ENCODE results near the gene PHLPP1.
"Not testable (repeated sequence)": the region's sequence is repeated elsewhere in the genome, so short reads cannot be mapped to it uniquely, and the experiment has no call there.

Gene PHLPP1

DNA sequence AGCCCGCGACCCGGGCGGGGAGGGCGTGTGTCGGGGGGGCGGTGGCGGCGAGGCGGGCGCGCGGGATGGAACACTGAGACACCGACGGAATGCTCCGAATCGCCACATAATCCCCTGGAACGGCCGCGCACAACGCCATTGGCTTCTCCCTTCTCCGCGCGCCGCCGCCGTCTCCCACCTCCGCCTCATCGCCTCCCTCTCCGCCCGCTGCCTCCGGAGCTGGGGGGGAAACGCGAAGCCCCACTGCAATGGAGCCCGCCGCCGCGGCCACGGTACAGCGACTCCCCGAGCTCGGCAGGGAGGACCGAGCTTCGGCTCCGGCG, at the start of gene PHLPP1:
Gene PHLPP1, plus strand, starts transcription at position 106 of the 323 bp plus-strand sequence. Its CDS starts 143 bp downstream, at position 249.
- DNase-seq = no peak

DNA sequence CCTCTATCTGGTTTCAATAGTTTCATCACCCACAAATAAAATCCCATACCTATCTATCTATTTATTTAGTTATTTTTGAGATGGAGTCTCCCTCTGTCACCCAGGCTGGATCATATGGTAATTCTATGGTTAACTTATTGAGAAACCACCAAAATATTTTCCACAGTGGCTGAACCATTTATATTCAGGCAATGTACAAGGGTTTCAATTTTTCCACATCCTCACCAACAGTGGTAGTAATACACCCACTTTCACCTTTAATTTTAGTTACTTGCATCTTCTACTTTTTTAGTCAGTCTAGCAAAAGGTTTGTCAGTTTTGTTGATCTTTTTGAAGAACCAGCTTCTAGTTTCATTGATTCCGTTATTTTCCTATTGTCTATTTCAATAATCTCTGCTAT, 46.1 kb upstream of the PHLPP1 start:
- DNase-seq = no peak

DNA sequence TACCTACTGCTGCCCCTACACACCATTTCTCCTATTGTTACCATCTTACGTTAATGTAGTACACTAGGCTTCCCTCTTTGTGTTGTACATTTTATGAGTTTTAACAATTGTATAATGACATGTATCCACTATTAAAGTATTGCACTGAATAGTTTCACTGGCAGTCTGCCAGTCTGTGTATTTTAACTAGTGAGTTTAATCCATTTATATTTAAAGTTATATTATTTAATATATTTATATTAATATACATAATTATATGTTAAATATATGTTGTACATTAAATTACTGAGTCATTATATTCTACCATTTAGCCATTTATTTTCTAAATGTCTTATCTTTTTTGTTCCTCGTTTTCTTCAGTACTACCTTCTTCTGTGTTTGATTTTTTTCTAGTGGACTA, 44.8 kb upstream of the PHLPP1 start:
- DNase-seq = no peak

DNA sequence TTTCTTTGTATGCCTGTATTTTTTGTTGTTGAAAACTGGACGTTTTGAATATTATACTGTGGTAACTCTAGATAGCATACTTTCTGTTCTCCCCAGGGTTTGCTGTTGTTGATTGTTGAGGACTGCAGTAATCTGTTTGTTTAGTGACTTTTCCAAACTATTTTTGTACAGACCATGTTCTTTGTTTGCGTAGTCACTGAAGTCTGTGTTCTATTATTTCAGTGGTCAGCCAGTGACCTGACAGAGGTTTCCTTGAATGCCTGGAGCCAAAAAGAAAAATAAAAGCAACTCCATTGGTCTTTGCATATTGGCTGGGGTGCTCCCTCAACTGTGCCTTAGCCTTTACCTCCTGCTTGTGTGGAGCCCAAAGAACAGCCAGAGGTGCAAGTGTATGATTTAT, 42.7 kb upstream of the PHLPP1 start:
- DNase-seq = no peak

DNA sequence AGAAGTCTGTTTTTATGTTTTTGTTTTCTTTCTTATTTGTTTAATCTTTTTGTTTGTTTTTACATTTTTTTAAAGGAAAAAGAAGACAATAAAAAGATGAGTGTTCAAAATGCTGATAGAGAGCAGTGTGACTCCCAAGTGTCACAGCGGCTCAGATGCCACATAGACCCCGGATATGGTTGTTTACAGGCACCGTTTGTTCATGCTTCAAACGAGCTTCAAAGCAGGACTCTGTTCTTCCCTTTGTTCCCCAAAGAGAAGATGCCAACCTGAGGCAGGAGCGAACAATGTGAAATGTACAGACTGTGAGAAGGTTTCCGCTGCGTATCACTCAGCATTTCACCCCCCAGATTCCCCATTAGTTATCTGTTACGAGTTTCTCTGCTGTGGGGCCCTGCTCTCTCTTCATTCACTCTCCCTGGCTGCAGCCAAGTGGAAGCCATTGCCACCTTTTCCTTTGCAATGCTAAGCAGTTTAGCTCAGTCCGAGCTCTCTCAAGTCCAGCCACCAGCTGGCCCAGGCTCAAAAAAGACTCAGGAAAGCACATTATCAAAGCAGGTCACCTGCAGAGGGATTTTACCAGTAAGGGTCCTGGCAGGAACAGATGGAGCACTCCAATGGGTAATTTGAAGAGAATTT, 36.4 kb upstream of the PHLPP1 start:
- peak; percentile 73 for DNase-seq

DNA sequence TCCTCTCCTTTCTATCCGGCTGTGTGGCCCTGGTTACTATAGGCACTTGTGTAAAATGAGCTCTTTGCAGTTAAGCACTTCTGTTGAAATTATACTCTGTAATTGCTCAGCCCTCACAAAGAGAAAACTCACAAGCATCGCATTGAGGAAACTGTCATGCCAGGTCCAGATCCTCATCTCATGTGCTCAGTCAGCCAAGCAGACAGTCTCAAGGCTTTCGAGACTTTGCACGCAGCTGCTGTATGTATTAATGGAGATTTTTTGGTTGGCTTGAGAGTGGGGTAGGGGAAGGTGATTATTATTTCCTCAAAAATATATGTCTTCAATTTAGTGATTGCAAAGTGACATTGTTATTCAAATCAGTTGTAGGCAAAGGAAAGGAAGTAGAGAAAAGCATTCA, 33.0 kb upstream of the PHLPP1 start:
- DNase-seq = peak; percentile 83

DNA sequence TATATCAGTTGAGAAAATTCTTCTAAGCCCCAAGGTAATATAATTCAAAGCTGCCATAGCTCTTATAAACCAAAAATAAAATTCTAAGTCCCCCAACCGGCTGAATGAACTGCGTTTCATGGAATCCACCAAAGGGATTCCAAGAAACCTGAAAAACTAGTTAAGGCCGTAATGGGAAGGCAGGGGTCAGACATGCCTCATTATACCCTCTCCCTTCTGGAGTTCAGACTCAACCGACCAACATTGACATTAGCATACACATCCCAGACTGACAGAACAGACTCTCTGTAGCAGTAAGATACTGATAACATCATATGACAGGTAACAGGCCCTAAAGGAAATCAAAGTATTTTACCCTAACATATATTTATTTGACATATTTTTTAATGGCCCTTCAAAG, 31.4 kb upstream of the PHLPP1 start:
- no peak for DNase-seq

DNA sequence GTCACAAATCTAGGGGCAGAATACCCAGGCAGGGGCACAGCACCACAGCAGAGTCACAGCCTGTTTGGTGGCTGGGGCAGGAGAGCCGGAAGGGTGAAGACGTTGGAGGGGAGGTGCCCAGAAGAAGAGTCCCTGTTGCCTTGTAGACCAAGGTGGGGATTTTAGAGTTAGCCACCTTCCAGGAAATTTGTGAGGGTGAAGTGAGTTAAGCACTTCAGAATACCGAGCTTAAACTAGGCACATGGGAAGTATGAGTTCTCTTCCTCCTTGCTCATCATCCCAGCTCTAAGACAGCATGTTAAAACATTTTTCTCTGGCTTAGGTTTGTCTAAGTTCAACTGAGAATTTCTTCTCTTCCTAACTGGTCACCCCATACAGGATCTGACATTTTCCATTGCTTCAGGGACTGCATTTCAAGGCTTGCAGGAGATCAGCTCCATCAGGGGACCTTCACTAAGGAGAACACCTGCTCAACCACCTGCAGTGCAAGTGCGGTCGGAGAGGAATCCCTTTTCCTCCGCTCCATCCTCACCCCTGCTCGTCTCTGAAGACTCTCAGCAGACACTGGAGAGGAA, 26.5 kb upstream of the PHLPP1 start:
- DNase-seq = no peak

DNA sequence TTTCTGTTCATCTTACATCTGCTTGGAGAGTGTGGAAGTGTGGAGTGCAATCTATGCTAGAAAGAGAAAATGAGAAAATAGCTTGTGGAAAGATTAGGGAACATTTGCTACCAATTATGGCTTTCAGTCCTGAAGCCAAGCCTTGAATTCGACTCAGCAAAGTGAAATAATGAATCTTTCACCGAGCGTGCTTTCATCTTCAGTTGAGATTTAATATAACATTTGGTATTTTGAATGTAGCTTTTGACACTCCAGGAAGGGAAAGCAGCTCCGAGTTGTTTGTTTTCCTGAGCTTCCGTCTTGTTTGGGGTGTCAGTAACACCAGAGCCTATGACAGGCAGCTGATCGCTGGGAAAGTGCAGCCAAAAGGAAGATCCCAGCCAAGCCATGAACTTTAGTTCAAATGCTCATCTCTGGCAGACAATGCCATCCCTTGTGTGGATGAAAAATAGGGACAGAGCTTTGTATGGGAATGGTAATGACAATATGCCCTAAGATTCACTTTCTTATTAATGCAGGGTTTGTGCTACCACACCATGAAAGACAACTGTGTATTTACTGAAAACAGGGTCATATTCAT, 25.0 kb upstream of the PHLPP1 start:
- no peak for DNase-seq

DNA sequence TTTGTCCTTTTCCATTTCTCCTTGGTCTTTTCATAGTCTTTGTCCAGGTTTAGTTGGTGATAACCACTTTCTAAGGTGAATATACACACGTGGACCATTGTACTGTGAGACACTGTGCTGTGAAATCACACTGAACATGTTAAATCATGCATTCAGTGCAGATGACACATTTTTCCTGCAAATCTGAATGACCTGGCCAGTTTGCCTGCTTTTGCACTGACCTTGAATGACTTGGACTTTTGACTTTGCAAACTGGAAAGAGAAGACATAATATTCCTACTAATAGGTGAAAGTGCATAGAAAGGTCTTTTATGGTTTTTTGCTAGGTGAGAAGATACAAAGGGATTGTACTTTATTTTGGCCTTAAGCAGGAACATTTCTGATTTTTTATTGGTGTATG, 21.7 kb upstream of the PHLPP1 start:
- no peak for DNase-seq

DNA sequence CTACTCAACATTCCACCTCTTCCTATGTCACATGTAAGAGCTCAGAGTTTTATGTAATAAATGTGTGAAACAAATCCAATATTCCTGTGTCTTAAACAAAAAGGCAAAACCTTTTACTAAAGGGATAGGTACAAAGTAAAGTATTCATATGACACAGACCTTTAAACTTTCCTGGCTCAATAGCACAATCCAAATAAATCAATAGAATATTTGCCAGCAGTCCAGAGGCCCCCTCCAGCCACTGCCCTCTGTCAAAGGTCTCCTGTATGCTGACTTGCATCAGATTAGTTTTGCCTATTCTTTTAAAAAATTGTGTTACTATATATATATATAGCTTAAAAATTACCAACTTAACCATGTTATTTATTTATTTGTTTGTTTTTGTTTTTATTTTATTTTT, 17.7 kb upstream of the PHLPP1 start:
- DNase-seq = no peak

DNA sequence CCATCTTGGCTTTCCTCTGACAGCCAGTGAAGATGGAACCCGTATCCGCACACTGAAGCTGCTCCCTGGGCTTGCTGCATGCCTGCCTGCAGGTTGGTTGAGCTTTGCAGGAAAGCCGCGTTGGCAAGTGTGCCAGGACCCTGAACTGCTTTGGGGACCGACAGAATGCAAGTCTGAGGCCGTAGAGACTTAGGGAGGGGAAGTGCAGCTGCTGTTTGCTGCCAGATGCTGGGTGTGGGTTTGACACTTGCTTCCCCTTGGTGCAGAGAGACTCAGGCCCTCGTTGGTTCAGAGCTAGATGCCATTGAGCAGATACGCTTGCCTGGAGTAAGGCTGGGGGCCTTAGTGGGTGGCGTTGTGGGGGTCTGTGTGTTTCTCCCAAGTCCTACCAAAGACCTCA, 13.1 kb upstream of the PHLPP1 start:
- DNase-seq = no peak

DNA sequence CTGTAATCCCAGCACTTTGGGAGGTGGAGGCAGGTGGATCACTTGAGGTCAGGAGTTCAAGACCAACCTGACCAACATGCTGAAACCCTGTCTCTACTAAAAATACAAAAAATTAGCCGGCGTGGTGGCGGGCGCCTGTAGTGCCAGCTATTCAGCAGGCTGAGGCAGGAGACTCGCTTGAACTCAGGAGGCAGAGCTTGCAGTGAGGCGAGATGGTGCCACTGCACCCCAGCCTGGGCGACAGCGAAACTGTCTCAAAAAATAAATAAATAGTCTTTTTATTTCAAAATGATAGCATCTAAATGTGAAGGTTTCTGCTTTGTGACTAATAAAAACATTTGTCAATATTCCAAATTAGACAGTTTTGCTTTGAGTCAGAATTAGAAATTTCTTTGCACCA, 8.5 kb upstream of the PHLPP1 start:
- not testable (repeated sequence) for DNase-seq

DNA sequence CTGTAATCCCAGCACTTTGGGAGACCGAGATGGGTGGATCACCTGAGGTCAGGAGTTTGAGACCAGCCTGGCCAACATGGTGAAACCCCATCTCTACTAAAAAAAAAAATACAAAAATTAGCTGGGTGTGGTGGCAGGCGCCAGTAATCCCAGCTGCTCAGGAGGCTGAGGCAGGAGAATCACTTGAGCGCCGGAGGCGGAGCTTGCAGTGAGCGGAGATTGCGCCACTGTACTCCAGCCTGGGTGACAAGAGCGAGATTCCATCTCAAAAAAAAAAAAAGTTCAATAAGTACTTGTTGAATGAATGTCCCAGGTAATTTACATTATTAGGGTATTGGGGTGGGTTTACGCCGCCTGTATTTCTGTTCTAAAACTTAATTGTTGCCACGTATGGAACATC, 5.4 kb upstream of the PHLPP1 start:
- DNase-seq = peak; percentile 70

DNA sequence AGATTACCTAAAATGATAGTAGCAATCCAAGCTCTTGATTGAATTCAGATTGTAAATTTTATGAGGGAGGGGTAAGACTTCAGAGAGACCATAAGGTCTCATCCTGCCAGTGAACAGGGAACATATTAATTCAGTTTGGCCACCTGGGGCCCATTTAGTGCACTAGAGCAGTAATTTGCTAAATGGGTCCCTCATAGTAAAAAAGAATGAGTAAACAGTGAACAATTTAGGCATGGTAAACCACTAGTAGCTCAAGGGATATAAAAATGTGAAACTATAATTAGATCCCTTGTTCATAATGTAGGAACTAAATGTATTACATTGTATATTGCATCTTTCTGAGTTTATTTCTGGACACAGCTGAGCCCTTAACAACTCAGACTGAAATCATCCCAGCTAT, 4.9 kb upstream of the PHLPP1 start:
- DNase-seq = peak; percentile 90

DNA sequence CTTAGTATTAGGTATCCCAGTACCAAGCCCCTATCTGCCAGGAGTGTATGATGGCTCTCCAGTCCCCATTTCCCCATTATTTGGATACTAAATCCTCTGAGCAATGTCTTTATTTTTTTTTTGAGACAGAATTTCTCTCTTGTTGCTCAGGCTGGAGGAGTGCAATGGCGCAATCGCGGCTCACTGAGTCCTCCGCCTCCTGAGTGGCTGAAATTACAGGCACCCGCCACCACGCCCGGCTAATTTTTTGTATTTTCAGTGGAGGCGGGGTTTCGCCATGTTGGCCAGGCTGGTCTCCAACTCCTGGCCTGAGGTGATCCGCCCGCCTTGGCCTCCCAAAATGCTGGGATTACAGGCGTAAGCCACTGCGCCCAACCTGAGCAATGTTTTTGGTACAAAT, 3.6 kb upstream of the PHLPP1 start:
- no peak for DNase-seq

DNA sequence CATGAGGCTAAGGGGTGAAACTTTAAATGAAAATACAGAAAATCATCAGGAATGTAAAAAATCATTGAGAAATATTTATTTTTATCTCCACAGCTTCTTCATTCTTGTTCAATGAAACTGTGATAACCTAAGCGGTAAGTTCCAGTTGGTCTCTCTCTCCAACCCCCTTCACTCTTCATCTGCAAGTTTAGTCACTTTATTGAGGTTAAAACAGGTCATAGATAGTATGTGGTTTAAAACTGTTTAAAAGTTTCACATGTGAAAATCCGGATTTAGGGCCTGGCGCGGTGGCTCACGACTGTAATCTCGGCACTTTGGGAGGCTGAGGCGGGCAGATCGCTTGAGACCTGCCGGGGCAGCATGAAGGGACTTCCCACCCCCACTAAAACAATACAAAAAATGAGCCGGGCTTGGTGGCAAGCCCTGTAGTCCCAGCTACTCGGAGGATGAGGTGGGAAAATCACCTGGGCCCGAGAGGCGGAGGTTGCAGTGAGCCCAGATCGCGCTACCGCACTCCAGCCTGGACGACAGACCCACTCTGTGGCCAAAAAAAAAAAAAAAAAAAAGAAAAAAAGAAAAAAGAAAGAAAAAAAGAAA, 1.6 kb upstream of the PHLPP1 start:
- no peak for DNase-seq

DNA sequence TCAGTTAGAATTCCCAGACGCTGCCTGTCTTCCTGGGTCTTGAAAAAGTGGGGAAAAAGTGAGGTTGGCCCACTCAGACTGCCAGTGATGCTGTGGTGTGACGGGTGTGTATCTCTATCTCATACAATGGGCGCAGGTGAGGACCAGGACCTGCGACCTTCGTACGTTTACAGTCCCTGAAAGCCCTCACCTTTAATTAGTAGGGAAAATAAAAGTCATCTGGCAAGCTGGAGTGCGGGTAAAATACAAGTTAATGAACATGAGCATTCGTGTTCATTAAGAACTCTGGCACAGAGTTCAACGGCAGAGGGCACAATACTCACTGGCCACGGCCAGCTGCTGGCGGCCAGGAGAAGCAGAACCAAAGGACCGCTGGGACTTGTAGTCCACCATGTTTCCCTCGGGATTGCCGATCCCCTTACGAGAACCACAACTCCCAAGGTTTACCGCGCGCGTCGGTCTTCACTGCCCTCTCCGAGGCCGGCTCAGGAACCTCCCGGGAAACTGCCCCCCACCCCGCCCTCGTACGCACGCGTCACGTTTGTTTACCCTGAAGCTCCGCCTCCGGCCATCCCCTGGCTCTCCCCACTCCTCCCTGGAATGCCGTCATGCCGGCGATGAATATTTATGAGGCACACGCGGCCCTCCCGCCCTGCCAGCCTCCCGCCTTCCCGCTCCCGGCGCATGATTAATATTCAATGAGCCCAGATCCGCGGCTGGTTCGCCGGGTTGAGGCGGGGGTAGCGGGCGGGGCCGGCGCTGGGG, 488 bp upstream of the PHLPP1 start:
- peak; percentile 100 for DNase-seq

DNA sequence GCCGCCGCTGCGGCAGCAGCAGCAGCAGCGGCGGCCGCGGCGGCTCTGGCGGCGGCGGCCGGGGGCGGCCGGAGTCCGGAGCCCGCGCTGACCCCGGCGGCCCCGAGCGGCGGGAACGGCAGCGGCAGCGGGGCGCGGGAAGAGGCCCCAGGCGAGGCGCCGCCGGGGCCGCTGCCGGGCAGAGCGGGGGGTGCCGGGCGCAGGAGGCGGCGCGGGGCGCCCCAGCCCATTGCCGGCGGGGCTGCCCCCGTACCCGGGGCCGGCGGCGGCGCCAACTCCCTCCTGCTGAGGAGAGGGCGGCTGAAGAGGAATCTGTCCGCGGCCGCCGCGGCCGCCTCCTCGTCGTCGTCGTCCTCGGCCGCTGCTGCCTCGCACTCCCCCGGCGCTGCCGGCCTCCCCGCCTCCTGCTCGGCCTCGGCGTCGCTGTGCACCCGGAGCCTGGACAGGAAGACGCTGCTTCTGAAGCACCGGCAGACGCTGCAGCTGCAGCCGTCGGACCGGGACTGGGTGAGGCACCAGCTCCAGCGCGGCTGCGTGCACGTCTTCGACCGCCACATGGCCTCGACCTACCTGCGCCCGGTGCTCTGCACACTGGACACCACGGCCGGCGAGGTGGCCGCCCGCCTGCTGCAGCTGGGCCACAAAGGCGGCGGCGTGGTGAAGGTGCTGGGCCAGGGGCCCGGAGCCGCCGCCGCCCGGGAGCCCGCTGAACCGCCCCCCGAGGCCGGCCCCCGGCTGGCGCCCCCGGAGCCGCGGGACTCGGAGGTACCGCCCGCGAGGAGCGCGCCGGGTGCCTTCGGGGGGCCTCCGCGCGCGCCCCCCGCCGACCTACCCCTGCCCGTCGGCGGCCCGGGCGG, 646 bp downstream of the PHLPP1 start:
- DNase-seq = peak; percentile 85

DNA sequence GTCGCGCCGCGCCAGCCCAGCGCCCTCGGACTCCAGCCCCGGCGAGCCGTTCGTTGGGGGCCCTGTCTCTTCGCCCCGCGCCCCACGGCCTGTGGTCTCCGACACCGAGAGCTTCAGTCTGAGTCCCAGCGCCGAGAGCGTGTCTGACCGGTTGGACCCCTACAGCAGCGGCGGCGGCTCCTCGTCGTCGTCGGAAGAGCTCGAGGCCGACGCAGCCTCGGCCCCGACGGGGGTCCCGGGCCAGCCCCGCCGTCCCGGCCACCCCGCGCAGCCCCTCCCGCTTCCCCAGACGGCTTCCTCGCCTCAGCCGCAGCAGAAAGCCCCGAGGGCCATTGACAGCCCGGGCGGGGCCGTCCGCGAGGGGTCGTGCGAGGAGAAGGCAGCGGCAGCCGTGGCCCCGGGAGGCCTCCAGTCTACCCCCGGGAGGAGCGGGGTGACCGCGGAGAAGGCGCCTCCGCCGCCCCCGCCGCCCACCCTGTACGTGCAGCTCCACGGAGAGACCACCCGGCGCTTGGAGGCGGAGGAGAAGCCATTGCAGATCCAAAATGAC, 1.4 kb downstream of the PHLPP1 start:
- DNase-seq = peak; percentile 84

DNA sequence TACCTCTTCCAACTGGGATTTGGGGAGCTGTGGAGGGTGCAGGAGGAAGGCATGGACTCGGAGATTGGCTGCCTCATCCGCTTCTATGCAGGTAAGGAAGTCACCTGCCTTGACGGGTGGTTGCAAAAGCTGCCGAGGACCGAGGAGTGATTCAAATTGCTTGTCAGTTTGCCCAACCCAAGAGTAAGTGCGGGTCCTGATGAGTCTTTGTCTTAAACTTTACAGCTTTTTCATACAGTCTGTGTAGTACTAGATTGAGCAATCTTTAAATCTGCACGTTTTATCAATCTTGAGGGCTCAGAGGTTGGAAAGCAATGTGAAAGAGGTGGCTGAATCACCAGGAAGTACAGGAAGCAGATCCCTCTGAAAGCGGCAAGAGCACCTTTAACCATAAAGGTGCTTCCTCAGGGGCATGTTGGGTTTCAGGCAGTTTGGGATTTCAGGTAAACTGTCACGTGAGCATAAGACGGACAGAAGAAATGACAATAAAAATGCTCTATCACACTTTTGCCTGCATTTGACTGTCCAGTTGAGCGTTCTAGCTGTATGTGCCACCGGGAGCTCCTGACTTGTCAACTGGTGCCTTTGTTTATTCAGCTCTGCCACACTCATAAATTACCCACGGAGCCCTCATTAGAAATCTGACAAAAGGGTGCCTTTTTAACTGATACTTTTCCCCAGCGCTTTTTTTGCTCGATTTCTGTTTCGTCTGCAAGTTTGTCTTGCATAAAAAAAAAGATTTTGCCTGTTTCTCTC, 2.0 kb downstream of the PHLPP1 start:
- peak; percentile 84 for DNase-seq

Measured in NCI-H146 (cell line).